Stimulated activated CD8-positive, alpha-beta memory T cell treated with anti-CD3 and anti-CD28 coated beads, Interleukin-4, amount 100 ng/mL, for 4 hours (primary cell): ENCODE measurements around the gene ATP1B2.
"Not testable (repeated sequence)": the region's sequence is repeated elsewhere in the genome, so short reads cannot be mapped to it uniquely, and the experiment has no call there.

Experiments used
- DNase-seq, 2 donors: peaks; one replicate each; pipeline ENCODE4 v3.0.0-alpha.2; 2020; ENCODE audit warnings: low read depth in 2 of 2, low spot score in 1 of 2

The ATP1B2 gene

DNA sequence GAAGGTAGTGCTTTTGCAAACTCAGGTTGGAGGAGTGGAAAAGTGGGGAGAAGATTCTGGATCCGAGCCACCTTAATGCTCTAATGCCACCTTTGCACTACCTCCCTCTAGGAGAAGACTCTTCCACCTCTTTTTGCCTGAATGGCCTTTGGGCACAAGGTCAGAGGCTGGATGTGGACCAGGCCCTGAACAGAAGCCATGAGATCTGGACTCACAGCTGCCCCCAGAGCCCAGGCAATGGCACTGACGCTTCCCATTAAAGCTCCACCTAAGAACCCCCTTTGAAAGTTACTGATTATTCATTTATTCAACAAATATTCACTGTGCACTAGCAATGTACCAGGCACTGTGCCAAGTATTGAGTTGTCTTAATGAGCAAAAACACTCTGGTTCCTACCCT, 17.6 kb upstream of the ATP1B2 start:
- no peak for DNase-seq

DNA sequence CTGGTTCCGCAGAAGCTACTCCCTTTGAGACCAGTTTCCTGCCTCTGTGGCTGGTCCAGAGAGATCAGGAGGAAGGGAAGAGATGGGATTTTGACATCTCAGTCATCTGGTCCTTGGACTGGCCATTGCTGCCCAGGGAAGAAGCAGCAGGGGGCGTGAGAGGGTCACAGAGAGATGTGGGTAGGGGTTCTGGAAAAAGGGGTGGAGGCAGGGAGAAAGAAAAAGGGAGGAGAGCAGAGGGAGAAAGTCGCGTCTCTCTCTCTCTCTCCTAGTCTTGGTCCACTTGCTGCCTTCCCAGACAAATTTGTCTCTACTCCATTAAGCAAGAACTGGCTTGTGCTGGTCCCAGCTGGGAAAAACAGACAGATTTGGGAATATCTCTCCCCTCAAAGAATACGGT, 16.3 kb upstream of the ATP1B2 start:
- DNase-seq, result no peak

- no peak for DNase-seq
Observed at GRCh38 chr17:7636163-7636562, 14.6 kb upstream of the ATP1B2 start.

DNA sequence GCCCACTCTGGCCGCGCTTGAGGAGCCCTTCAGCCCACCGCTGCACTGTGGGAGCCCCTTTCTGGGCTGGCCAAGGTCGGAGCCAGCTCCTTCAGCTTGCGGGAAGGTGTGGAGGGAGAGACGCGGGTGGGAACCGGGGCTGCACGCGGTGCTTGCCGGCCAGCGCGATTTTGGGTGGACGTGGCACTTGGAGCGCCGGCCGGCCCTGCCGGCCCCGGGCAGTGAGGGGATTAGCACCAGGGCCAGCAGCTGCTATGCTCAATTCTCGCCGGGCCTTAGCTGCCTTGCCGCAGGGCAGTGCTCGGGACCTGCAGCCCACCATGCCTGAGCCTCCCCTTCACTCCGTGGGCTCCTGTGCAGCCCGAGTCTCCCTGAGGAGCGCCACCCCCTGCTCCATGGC, 9.9 kb upstream of the ATP1B2 start:
- DNase-seq, result no peak

- DNase-seq, result not testable (repeated sequence)
Observed at GRCh38 chr17:7641635-7642034, 9.1 kb upstream of the ATP1B2 start.

GRCh38 chr17:7644775-7645174, 6.0 kb upstream of the ATP1B2 start:
- no peak for DNase-seq

DNA sequence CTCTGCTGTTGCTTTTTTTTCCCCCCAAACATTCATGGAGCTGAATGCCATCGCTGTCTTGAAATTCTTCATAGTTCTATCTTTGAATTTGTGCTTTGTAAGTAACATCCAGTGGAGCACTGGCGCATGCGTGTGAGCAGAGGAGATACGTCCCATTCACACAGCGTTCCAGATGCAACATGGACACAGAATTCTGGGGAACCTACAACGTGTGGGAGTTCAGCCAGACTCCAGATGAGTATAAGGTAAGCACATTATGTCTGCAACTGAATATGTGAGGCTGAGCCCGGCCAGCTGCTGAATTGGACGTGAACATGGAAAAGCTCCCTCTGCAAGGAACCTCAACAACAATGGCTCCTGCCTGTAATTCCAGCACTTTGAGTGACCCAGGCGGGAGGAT, 4.3 kb upstream of the ATP1B2 start:
- DNase-seq, result no peak

DNA sequence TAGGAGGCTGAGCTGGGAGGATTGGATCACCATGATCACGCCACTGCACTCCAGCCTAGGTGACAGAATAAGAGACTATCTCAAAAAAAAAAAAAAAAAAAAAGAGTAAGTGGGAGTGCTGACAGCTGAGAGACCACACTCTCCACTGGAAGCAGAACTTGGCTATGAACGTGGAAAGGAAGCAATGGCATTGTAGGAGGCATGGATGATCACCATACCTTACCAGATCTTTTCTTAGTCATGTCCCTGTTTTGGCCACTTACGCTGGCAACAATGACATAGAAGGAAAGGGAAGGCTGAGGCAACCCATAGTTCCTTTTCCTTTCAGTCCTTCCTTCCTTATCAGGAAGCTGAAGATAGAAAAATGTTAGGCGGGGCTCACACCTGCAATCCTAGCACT, 3.7 kb upstream of the ATP1B2 start:
- DNase-seq, result no peak

- DNase-seq, result no peak
Observed at GRCh38 chr17:7651097-7651664, 455 bp downstream of the ATP1B2 start.

- no peak for DNase-seq
Observed at GRCh38 chr17:7651665-7652387, 1.1 kb downstream of the ATP1B2 start.

GRCh38 chr17:7652388-7653356, 1.9 kb downstream of the ATP1B2 start:
- DNase-seq, result no peak

DNA sequence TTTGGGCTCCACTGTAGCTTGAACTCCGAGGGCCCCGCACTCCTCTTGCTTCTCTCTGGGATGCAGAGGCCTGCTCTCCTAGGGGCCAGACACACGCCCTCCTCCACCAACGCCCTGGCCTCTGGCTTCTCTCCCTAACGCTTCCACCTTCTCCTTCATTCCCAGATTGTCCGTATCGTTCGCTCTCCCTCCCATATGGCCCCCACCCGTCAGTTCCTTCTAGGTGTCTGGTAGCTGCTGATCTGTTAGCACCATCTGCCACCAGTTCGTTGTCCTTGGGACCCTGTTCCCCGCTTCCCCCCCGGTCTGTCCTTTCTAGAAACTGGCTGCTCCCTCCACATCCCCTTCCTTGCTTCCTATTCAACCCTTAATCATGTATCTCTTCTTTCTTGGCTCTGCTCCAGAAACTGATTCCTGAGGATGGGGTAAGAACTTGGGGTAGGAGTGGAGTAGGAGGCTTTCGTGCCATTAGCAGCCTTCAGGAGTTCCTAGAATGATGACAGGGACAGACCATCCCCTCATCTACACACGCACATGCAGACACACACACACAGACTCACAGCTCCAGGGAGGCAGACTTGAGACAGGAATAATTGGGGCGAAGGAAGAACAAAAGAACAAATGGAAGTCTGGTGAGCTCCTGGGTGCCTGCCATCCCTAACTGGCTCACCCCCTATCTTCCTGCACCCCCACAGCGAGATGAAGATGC, 4.3 kb downstream of the ATP1B2 start:
- no peak for DNase-seq

- no peak for DNase-seq
Observed at GRCh38 chr17:7655541-7655840, 4.8 kb downstream of the ATP1B2 start.

DNA sequence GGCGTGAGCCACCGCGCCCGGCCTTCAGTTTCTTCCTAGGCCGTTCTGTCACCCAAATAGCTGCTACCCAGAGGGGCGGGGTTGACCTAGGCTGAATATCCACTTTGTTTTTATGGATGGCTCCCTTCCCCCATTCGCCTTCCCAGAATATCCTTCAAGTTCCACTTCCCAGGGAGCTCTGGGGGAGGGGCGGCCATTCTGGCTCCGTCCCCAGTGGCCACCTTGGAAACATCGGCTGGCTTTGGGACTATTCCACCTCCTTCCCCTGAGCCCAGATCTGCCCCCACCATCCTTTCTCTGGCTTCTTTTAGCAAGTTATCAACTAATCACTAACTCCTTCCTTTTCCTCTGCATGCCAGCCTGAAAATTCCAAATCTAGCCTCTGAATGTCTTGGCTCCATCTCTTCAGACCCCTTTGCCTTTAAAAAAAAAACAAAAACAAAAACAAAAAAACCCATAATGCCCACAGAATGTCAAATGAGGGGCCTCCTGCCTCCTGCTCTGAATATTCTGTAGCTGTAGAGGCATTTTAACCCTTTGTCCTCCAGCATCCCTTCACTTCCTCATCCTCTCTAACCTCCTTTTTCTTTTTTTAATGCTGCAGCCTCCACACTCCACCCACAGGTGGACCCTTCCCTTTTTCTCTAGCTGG, 6.4 kb downstream of the ATP1B2 start:
- no peak for DNase-seq

DNA sequence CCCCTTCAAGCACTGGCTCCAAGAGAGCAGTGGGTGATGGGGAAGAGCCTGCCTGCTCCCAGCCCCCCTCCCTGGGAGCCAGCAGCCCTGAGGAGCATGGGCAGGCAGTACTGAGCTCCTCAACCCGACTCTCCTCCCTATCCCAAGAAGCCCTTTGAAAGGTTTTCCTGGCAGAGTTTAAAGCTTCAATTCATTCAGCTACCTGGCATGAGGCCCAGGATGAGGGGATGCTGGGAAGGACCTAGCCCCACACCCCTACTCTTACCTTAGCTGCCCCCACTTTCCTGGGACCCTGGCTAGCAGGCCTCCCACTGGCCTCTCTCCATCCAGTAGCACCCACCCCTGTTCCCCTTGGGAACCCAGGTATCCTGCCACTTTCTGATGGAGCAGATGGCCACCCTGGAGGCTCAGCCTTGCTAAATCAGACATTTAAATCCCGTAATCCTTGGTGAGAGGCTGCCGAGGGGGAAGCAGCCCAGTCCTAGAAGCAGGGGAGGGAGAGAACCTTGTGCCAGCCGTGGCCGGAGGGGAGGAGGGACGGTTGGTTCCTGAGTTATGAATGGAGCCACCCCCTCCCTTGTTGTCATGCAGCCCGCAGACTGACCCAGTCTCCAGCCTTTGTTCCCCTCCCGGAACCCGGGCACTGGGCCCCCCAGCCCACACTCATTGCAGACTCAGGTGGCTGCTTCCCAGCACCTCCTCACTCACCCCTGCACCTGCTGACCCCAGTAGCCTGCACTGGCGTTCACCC, 17.1 kb downstream of the ATP1B2 start:
- DNase-seq, result no peak

- no peak for DNase-seq
Observed at GRCh38 chr17:7668482-7668881, 17.8 kb downstream of the ATP1B2 start.

DNA sequence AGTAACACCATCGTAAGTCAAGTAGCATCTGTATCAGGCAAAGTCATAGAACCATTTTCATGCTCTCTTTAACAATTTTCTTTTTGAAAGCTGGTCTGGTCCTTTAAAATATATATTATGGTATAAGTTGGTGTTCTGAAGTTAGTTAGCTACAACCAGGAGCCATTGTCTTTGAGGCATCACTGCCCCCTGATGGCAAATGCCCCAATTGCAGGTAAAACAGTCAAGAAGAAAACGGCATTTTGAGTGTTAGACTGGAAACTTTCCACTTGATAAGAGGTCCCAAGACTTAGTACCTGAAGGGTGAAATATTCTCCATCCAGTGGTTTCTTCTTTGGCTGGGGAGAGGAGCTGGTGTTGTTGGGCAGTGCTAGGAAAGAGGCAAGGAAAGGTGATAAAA, 22.5 kb downstream of the ATP1B2 start:
- no peak for DNase-seq

DNA sequence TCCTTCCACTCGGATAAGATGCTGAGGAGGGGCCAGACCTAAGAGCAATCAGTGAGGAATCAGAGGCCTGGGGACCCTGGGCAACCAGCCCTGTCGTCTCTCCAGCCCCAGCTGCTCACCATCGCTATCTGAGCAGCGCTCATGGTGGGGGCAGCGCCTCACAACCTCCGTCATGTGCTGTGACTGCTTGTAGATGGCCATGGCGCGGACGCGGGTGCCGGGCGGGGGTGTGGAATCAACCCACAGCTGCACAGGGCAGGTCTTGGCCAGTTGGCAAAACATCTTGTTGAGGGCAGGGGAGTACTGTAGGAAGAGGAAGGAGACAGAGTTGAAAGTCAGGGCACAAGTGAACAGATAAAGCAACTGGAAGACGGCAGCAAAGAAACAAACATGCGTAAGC, 24.2 kb downstream of the ATP1B2 start:
- no peak for DNase-seq

DNA sequence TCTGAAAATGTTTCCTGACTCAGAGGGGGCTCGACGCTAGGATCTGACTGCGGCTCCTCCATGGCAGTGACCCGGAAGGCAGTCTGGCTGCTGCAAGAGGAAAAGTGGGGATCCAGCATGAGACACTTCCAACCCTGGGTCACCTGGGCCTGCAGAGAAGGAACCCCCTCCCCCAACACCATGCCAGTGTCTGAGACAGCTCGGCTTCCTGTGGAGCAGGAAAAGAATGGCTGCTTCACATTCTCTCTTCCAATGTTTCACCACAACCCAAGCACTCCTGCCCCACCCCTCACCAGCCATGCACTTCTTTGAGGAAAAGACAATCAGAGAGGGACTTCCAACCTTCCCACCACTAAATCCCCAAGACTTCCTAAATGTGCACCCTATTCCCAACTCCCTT, 25.8 kb downstream of the ATP1B2 start:
- no peak for DNase-seq

- no peak for DNase-seq
Observed at GRCh38 chr17:7677388-7678067, 26.8 kb downstream of the ATP1B2 start.
